Jurkat, Clone E6-1 (cell line): ENCODE measurements around the gene CD300LG.
"Not testable (repeated sequence)": the region's sequence is repeated elsewhere in the genome, so short reads cannot be mapped to it uniquely, and the experiment has no call there.

Source experiments
- DNase-seq: peaks from one replicate; pipeline ENCODE4 v3.0.0-alpha.2; 2011; ENCODE audit warnings: low read depth, low spot score
- H3K4me3 ChIP-seq: 2 replicates; pipeline ENCODE4 v1.5.1; 2011; ENCODE audit warnings: mild to moderate bottlenecking, low read length, control low read depth, moderate library complexity

CD300LG gene

GRCh38 chr17:43846221-43846712, 709 bp upstream of the CD300LG start:
- DNase-seq, result peak; percentile 17
- no peak overlapping the region for H3K4me3 ChIP-seq

GRCh38 chr17:43848601-43849000, 1.6 kb downstream of the CD300LG start:
- no peak overlapping the region for H3K4me3 ChIP-seq
- DNase-seq, result no peak

- no peak overlapping the region for H3K4me3 ChIP-seq
- DNase-seq, result no peak
Measured at GRCh38 chr17:43849116-43849515, 2.1 kb downstream of the CD300LG start.

DNA sequence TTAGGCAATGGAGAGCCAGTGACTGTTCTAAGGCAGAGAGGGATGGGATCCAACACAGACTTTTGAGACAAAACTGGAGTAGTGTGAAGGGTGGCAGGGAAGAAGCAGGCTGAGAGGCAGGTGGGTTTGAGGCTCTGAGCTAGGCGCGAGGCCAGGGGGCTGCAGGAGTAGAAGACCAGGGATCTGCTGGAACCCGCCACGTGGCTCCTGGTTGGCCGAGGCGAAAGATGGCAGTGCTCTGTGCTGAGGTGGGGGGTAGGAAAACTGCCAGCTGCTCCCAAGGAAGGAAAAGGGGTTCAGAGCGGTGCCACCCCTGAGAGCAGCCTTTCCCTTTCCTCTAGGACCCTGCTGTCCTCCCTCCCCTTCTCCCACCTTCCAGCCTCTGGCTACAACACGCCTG, 5.6 kb downstream of the CD300LG start:
- H3K4me3 ChIP-seq, result no peak overlapping the region
- no peak for DNase-seq

- no peak overlapping the region for H3K4me3 ChIP-seq
- DNase-seq, result no peak
Measured at GRCh38 chr17:43853546-43853945, 6.6 kb downstream of the CD300LG start.

DNA sequence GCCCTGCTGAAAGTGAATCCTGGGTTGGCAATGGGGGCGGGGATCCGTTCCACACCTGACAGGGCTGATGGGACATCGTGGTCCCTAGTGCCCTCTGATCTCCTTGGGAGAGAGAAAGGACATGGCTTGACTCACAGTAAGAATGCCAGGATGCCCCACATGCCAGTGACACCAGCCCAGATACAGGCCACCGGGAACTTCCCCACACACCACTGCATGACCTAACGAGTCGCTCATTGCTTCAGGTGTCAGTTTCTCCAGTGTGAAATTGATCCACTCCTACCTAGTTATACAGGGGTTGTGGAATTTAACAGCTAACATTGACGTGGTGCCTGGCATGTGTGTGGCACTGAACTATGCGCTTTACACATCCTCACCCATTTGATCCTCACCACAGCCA, 7.5 kb downstream of the CD300LG start:
- DNase-seq, result no peak
- no peak overlapping the region for H3K4me3 ChIP-seq

DNA sequence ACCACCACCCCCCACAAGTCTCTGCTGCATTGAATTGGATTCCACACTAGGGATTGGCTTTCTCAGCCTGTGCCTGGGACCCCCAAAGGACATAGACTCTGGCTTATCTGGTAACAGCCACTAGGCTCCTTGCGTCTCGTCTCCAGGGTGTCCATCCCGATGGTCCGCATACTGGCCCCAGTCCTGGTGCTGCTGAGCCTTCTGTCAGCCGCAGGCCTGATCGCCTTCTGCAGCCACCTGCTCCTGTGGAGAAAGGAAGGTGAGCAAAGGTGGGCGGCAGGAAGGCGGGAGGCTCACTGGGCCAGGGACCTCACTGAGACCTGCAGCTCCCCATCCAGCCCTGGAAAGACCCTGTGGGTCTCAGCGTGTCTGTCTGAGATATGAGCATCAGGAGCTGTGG, 8.1 kb downstream of the CD300LG start:
- no peak overlapping the region for H3K4me3 ChIP-seq
- DNase-seq, result no peak

DNA sequence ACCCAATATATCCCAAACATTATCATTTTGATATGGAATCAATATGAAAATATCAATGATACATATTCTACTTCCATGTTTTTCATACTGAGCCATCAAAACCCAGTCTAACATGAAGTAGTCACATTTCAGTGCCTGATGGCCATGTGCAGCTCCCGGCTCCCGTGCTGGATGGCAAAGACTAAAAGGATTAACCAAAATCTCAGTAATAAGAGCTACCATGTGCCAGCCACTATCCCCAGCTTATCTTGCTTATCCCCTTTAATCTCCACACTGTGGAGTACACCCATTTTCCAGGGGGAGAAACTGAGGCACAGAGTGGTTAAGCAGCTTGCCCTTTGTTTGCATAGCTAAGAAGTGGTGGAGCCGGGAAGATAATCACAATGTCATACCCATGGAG, 9.2 kb downstream of the CD300LG start:
- no peak overlapping the region for H3K4me3 ChIP-seq
- no peak for DNase-seq

DNA sequence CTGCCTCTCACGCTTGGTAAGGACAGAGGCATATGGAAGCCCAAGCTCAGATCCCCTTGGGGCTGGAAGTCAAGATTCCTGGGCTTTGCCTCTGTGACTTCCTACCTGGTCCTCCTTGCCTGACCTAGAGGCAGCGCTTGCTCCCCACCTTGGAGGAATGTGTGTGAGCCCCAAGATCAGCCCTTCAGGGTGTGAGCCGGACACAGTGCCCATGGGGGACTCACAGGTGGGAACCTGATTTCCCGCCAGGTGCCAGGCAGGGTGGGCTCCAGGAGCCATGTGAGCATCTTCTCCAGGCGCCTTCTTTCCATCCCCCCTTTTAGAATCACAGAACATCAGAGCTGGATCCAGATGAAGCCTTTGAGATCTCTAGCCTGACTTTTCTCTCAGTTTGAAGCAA, 10.2 kb downstream of the CD300LG start:
- no peak for DNase-seq

GRCh38 chr17:43857957-43858600, 11.1 kb downstream of the CD300LG start:
- DNase-seq, result no peak
- no peak overlapping the region for H3K4me3 ChIP-seq

More for the DNA sequence above, 10.2 kb downstream of the CD300LG start:
- H3K4me3 ChIP-seq, result no peak overlapping the region

DNA sequence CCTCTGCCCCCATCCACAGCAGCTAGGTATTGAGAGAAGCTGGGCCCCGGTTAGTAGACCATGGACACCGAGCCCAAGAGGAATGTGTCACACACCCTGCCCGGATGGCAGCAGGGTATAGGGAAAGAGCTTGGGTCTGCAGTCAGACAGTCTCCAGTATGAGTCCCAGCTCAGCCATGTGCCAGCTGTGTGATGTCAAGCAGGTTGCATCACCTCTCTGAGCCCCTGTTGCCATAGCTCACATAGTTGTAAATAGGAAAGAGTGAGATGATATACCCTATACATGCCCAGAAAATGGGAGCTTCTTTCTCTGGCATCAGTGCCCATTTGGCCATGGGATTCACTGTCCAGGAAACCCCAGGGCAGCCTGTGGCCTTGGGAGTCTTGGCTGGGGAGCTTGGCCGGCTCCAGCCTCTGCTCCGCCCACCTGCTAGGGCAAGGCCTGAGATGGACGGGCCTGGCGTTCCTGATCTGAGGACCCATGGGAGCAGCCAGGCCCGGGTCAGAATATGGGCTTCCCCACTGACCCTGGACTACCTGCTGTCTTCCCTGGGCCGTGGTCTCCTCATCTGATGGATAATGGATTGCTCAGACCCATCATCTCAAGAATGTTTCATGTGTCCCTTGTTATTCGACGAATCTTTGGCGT, 13.2 kb downstream of the CD300LG start:
- H3K4me3 ChIP-seq, result no peak overlapping the region
- DNase-seq, result no peak

DNA sequence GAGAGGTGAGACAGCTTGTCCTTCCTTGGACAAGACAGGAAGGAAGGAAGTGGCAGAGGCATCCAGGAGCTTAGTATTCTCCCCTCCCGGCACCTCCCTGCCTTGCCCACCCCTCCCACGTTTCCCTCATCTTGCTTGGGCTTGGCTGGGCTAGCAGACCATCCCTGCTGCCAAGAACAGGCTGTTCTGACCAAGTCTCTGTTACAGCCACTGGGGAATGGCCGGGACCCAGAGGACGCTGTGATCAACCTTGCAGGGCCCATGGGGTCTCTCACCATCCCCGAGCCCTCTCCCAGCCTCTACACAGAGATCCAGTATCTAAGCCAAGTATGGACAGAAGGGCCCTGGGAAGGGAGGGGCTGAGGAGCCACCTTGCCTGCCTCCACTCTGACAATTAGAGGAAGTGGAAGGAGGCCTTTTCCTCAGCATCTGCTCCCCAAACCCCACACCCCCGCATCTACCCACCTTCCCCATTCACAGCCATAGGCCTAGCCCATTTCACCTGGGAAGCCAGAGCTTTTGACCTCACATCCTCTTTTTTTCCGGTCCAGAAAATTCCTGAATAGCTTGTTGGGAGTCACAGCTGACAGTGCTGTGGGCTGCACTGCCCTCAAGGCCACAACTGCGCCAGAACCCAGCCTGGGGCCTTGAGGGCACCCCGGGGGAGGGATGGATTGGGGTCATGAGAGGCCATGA, 14.1 kb downstream of the CD300LG start:
- no peak for DNase-seq
- H3K4me3 ChIP-seq, result no peak overlapping the region

DNA sequence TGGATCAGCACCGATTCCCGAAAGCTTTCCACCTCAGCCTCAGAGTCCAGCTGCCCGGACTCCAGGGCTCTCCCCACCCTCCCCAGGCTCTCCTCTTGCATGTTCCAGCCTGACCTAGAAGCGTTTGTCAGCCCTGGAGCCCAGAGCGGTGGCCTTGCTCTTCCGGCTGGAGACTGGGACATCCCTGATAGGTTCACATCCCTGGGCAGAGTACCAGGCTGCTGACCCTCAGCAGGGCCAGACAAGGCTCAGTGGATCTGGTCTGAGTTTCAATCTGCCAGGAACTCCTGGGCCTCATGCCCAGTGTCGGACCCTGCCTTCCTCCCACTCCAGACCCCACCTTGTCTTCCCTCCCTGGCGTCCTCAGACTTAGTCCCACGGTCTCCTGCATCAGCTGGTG, 15.0 kb downstream of the CD300LG start:
- no peak for DNase-seq
- H3K4me3 ChIP-seq, result no peak overlapping the region

GRCh38 chr17:43864161-43864984, 17.4 kb downstream of the CD300LG start:
- H3K4me3 ChIP-seq, result no peak overlapping the region
- no peak for DNase-seq

DNA sequence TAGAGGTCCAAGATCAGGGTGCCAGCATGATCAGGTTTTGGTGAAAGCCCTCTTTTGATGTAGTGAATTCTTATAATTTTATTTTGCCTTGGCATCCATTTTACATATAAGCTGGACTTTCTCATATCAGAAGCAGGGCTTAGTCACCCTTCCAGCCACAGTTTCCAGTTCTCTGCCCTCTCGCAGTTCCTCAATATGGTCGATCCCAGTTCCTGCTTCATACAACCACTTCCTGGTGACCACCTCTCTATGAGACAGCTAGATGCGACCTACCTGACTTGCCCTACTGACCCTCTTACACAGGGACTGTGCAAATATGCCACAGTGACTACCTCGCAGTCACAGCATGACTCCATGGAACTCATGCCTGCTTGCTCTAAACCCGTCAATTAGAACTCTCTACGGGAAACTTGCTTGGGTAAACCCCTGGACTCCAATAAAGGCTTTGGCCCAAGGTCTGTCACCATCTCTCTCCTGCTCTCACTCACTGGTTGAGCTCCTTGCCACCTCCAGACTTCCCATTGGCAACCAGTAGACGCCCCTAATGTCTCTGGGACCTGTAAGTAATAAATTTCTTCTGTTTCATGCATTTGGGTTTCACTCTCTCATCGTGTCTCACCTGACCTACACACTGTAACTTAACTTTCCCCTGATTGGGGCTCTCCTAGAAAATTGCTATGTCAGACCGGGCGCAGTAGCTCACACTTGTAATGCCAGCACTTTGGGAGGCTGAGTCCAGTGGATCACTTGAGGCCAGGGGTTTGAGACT, 21.4 kb downstream of the CD300LG start:
- no peak for DNase-seq

DNA sequence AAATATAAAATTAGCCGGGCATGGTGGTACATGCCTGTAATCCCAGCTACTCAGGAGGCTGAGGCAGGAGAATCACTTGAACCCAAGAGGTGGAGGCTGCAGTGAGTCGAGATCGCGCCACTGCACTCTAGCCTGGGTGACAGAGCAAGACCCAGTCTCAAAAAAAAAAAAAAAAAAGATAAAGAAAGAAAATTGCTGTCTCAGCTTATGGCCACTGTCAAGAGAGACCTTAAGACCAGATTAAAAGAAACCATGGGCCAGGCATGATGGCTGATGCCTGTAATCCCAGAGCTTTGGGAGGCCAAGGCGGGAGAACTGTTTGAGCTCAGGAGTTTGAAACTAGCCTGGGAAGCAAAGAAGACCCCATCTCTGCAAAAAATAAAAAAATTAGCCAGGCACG, 22.1 kb downstream of the CD300LG start:
- not testable (repeated sequence) for H3K4me3 ChIP-seq, DNase-seq

More for the DNA sequence above, 21.4 kb downstream of the CD300LG start:
- no peak overlapping the region for H3K4me3 ChIP-seq

- H3K4me3 ChIP-seq, result no peak overlapping the region
- DNase-seq, result no peak
Measured at GRCh38 chr17:43871946-43872690, 25.1 kb downstream of the CD300LG start.

- no peak overlapping the region for H3K4me3 ChIP-seq
- DNase-seq, result no peak
Measured at GRCh38 chr17:43873091-43873490, 26.1 kb downstream of the CD300LG start.
